ENCODE results near the gene CDC37. TPM values are rescaled to one million over a fixed set of nuclear protein-coding genes. Genes with fewer than 3 reads are reported as not detected.

Gene CDC37
- polyA plus RNA-seq, 1 donor (not counting 4 experiments of a cell fraction or from before 2014, with no cell fraction given) = 376 TPM

GRCh38 chr19:10433131-10433536 lies 29.8 kb upstream of the CDC37 start:
- H3K9ac ChIP-seq (ENCODE audit: control insufficient read depth, extremely low read depth, insufficient read depth, low read length) = no peak overlapping the region
- dilution Hi-C loops (cut with MboI; ENCODE audit: extremely low pct_ligation_motif_present, low sequenced_read_pairs) = no loop called here
- TF ChIP-seq CTCF (optimal IDR thresholded peaks at IDR 0.05 in 1 of 3, IDR thresholded peaks at IDR 0.05 in 1 of 3, conservative IDR thresholded peaks at IDR 0.05 in 1 of 3; ENCODE audit: extremely low read depth in 1 of 3, insufficient read depth in 2 of 3, low read length in 3 of 3) (no peak), EZH2 (IDR thresholded peaks at IDR 0.05; ENCODE audit: low read length) (no peak)
- no peak overlapping the region for H3K27ac ChIP-seq (ENCODE audit: control insufficient read depth, insufficient read depth, low read length)
- H4K20me1 ChIP-seq (ENCODE audit: control insufficient read depth, extremely low read depth, insufficient read depth, low read length) = no peaks in the 10 kb centered on the region
- no peak overlapping the region for H2AFZ ChIP-seq (ENCODE audit: control insufficient read depth, low read length)
- H3K79me2 ChIP-seq (ENCODE audit: control insufficient read depth, insufficient read depth, low read length) = no peaks in the 10 kb centered on the region
- no peaks in the 10 kb centered on the region for H3K9me3 ChIP-seq (ENCODE audit: control insufficient read depth, low read depth, low read length)
- DNase-seq (ENCODE audit: low read depth, low spot score) = no peak
- no peaks in the 10 kb centered on the region for H3K9me1 ChIP-seq (ENCODE audit: control insufficient read depth, extremely low read depth, insufficient read depth, low read length)
- no peak for FAIRE-seq
- no peaks in the 10 kb centered on the region for H3K36me3 ChIP-seq (ENCODE audit: control insufficient read depth in 2 of 2, extremely low read depth in 1 of 2, insufficient read depth in 2 of 2, low read length in 2 of 2)
- H3K27me3 ChIP-seq (ENCODE audit: control insufficient read depth, extremely low read depth, insufficient read depth, low read length) = peaks cover 33% of the 10 kb centered on the region
- H3K4me3 ChIP-seq (ENCODE audit: control insufficient read depth in 2 of 3, extremely low read depth in 1 of 3, insufficient read depth in 2 of 3, low read depth in 1 of 3, low read length in 3 of 3) = no peak overlapping the region
- H3K4me1 ChIP-seq (ENCODE audit: control insufficient read depth, extremely low read depth, insufficient read depth, low read length) = peaks cover 4% of the 10 kb centered on the region
- H3K4me2 ChIP-seq (ENCODE audit: control insufficient read depth, extremely low read depth, insufficient read depth, low read depth, low read length) = no peak overlapping the region

GRCh38 chr19:10432736-10433130 lies 29.4 kb upstream of the CDC37 start:
- Histone ChIP-seq H2AFZ (ENCODE audit: control insufficient read depth, low read length) (no peak overlapping the region), H3K9ac (ENCODE audit: control insufficient read depth, extremely low read depth, insufficient read depth, low read length) (no peak overlapping the region), H3K27ac (ENCODE audit: control insufficient read depth, insufficient read depth, low read length) (no peak overlapping the region), H3K9me3 (ENCODE audit: control insufficient read depth, low read depth, low read length) (no peaks in the 10 kb centered on the region), H3K4me1 (ENCODE audit: control insufficient read depth, extremely low read depth, insufficient read depth, low read length) (peaks cover 4% of the 10 kb centered on the region), H3K4me2 (ENCODE audit: control insufficient read depth, extremely low read depth, insufficient read depth, low read depth, low read length) (no peak overlapping the region), H3K9me1 (ENCODE audit: control insufficient read depth, extremely low read depth, insufficient read depth, low read length) (no peaks in the 10 kb centered on the region), H3K27me3 (ENCODE audit: control insufficient read depth, extremely low read depth, insufficient read depth, low read length) (peaks cover 33% of the 10 kb centered on the region), H3K4me3 (ENCODE audit: control insufficient read depth in 2 of 3, extremely low read depth in 1 of 3, insufficient read depth in 2 of 3, low read depth in 1 of 3, low read length in 3 of 3) (no peak overlapping the region), H3K79me2 (ENCODE audit: control insufficient read depth, insufficient read depth, low read length) (no peaks in the 10 kb centered on the region), H3K36me3 (ENCODE audit: control insufficient read depth in 2 of 2, extremely low read depth in 1 of 2, insufficient read depth in 2 of 2, low read length in 2 of 2) (no peaks in the 10 kb centered on the region), H4K20me1 (ENCODE audit: control insufficient read depth, extremely low read depth, insufficient read depth, low read length) (no peaks in the 10 kb centered on the region)
- no peak for FAIRE-seq
- dilution Hi-C loops (cut with MboI; ENCODE audit: extremely low pct_ligation_motif_present, low sequenced_read_pairs) = no loop called here
- TF ChIP-seq CTCF (optimal IDR thresholded peaks at IDR 0.05 in 1 of 3, IDR thresholded peaks at IDR 0.05 in 1 of 3, conservative IDR thresholded peaks at IDR 0.05 in 1 of 3; ENCODE audit: extremely low read depth in 1 of 3, insufficient read depth in 2 of 3, low read length in 3 of 3) = no peak
- no peak for TF ChIP-seq EZH2 (IDR thresholded peaks at IDR 0.05; ENCODE audit: low read length)
- DNase-seq (ENCODE audit: low read depth, low spot score) = no peak
